ENCODE data around the gene PRPF6.

DNA sequence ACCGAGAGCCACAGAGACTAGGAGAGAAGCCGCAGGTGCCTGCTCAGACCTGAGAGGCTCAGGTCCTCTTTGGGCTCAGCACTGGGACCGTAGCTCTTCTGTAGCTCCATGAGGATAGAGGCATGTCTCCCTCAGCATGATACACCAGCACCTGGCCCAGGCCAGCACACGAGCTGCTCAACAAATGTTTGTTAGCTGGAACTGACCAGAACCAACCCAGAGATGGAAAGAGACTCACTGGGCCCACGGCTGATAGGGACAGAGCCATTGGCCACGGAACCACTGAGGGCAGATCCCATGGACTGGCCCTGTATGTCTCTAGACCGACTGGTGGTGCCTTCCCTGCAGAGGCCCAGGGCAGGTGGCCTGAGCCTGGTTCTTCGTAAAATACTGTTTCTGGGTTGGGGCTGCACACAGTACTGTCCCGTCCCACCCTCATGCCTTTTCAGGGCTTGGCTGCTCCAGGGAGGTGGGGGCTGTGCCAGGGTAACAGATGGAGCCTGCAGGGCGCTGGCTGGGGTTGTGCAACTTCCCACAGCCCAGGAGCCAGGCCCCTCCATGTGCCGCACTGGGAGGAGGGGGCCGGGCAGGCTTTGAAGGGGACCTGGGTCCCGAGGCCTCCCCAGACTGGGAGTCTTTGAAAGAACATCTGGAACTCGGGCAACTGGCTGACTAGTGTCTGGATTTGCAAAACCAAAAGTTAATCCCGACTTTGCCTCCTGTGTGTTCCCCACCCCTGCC lies 60.3 kb downstream of the PRPF6 start:
- TF ChIP-seq, protein P1, sequence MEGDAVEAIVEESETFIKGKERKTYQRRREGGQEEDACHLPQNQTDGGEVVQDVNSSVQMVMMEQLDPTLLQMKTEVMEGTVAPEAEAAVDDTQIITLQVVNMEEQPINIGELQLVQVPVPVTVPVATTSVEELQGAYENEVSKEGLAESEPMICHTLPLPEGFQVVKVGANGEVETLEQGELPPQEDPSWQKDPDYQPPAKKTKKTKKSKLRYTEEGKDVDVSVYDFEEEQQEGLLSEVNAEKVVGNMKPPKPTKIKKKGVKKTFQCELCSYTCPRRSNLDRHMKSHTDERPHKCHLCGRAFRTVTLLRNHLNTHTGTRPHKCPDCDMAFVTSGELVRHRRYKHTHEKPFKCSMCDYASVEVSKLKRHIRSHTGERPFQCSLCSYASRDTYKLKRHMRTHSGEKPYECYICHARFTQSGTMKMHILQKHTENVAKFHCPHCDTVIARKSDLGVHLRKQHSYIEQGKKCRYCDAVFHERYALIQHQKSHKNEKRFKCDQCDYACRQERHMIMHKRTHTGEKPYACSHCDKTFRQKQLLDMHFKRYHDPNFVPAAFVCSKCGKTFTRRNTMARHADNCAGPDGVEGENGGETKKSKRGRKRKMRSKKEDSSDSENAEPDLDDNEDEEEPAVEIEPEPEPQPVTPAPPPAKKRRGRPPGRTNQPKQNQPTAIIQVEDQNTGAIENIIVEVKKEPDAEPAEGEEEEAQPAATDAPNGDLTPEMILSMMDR (IDR thresholded peaks at IDR 0.05 in 4 of 5, conservative IDR thresholded peaks at IDR 0.05 in 1 of 5) = no peak
- TF ChIP-seq POLR2A (IDR thresholded peaks at IDR 0.05) = no peak

Data from gastrocnemius medialis (tissue), 4 donors.